ENCODE results near the gene GFAP. TPM values are rescaled to one million over a fixed set of nuclear protein-coding genes. Genes with fewer than 3 reads are reported as not detected.

Gene GFAP
- total RNA-seq, 1 donor from 2014 or later, result not detected

- H3K27me3 ChIP-seq (ENCODE audit: insufficient read depth, low read length), result peaks cover 9% of the 10 kb centered on the region
- DNase-seq (ENCODE audit: low read depth) (no peak), FAIRE-seq (no peak)
- no peak overlapping the region for H3K27ac ChIP-seq (ENCODE audit: low read depth, low read length)
- no peaks in the 10 kb centered on the region for H3K9me3 ChIP-seq (ENCODE audit: insufficient read depth, low read depth, low read length)
- Mint-ChIP-seq H3K36me3 (ENCODE audit: low read depth, unreplicated experiment) (no peaks in the 10 kb centered on the region), H3K27ac (ENCODE audit: unreplicated experiment) (no peak overlapping the region), H3K4me1 (ENCODE audit: low read depth, unreplicated experiment) (no peaks in the 10 kb centered on the region), H3K9me3 (ENCODE audit: unreplicated experiment) (no peaks in the 10 kb centered on the region), H3K27me3 (ENCODE audit: low read depth, unreplicated experiment) (peaks cover 38% of the 10 kb centered on the region), H3K4me3 (ENCODE audit: unreplicated experiment) (no peak overlapping the region)
- H4K20me1 ChIP-seq (ENCODE audit: insufficient read depth, low read length), result no peaks in the 10 kb centered on the region
- no peaks in the 10 kb centered on the region for H3K4me1 ChIP-seq (ENCODE audit: insufficient read depth, low read length)
- no peaks in the 10 kb centered on the region for H3K79me2 ChIP-seq (ENCODE audit: insufficient read depth, low read length)
- H2AFZ ChIP-seq (ENCODE audit: low read depth, low read length), result no peak overlapping the region
- H3K9ac ChIP-seq (ENCODE audit: low read length), result no peak overlapping the region
- H3K4me3 ChIP-seq (ENCODE audit: insufficient read depth, low read depth, low read length), result no peak overlapping the region
- no peak for TF ChIP-seq EZH2 (IDR thresholded peaks at IDR 0.05; ENCODE audit: insufficient read depth, low read length)
- no peak for TF ChIP-seq CTCF (IDR thresholded peaks at IDR 0.05; ENCODE audit: insufficient read depth, low read depth, low read length)
- H3K36me3 ChIP-seq (ENCODE audit: insufficient read depth, low read length), result peaks cover 5% of the 10 kb centered on the region
- H3K4me2 ChIP-seq (ENCODE audit: low read length), result no peak overlapping the region
Observed at GRCh38 chr17:44924107-44924544, 8.8 kb upstream of the GFAP start.

GRCh38 chr17:44922746-44923470 is 7.6 kb upstream of the GFAP start:
- DNase-seq (ENCODE audit: low read depth) (no peak), FAIRE-seq (no peak)
- Histone ChIP-seq H4K20me1 (ENCODE audit: insufficient read depth, low read length) (no peaks in the 10 kb centered on the region), H3K4me2 (ENCODE audit: low read length) (no peak overlapping the region), H3K36me3 (ENCODE audit: insufficient read depth, low read length) (peaks cover 4% of the 10 kb centered on the region), H3K4me1 (ENCODE audit: insufficient read depth, low read length) (no peaks in the 10 kb centered on the region), H2AFZ (ENCODE audit: low read depth, low read length) (no peak overlapping the region), H3K27ac (ENCODE audit: low read depth, low read length) (no peak overlapping the region), H3K9me3 (ENCODE audit: insufficient read depth, low read depth, low read length) (no peaks in the 10 kb centered on the region), H3K27me3 (ENCODE audit: insufficient read depth, low read length) (peaks cover 9% of the 10 kb centered on the region), H3K9ac (ENCODE audit: low read length) (no peak overlapping the region), H3K4me3 (ENCODE audit: insufficient read depth, low read depth, low read length) (no peak overlapping the region), H3K79me2 (ENCODE audit: insufficient read depth, low read length) (no peaks in the 10 kb centered on the region)
- Mint-ChIP-seq H3K4me3 (ENCODE audit: unreplicated experiment) (no peak overlapping the region), H3K27me3 (ENCODE audit: low read depth, unreplicated experiment) (peaks cover 38% of the 10 kb centered on the region), H3K4me1 (ENCODE audit: low read depth, unreplicated experiment) (no peaks in the 10 kb centered on the region), H3K9me3 (ENCODE audit: unreplicated experiment) (no peaks in the 10 kb centered on the region), H3K27ac (ENCODE audit: unreplicated experiment) (no peak overlapping the region), H3K36me3 (ENCODE audit: low read depth, unreplicated experiment) (no peaks in the 10 kb centered on the region)
- TF ChIP-seq EZH2 (IDR thresholded peaks at IDR 0.05; ENCODE audit: insufficient read depth, low read length) (no peak), CTCF (IDR thresholded peaks at IDR 0.05; ENCODE audit: insufficient read depth, low read depth, low read length) (no peak)

GRCh38 chr17:44922136-44922535 is 6.8 kb upstream of the GFAP start:
- Histone ChIP-seq H3K4me2 (ENCODE audit: low read length) (no peak overlapping the region), H3K4me1 (ENCODE audit: insufficient read depth, low read length) (peaks cover 4% of the 10 kb centered on the region), H3K79me2 (ENCODE audit: insufficient read depth, low read length) (no peaks in the 10 kb centered on the region), H3K4me3 (ENCODE audit: insufficient read depth, low read depth, low read length) (no peak overlapping the region), H3K36me3 (ENCODE audit: insufficient read depth, low read length) (no peaks in the 10 kb centered on the region), H3K27me3 (ENCODE audit: insufficient read depth, low read length) (peaks cover 9% of the 10 kb centered on the region), H2AFZ (ENCODE audit: low read depth, low read length) (no peak overlapping the region), H3K9me3 (ENCODE audit: insufficient read depth, low read depth, low read length) (no peaks in the 10 kb centered on the region), H3K27ac (ENCODE audit: low read depth, low read length) (no peak overlapping the region), H4K20me1 (ENCODE audit: insufficient read depth, low read length) (no peaks in the 10 kb centered on the region), H3K9ac (ENCODE audit: low read length) (no peak overlapping the region)
- Mint-ChIP-seq H3K4me1 (ENCODE audit: low read depth, unreplicated experiment) (no peaks in the 10 kb centered on the region), H3K9me3 (ENCODE audit: unreplicated experiment) (no peaks in the 10 kb centered on the region), H3K27ac (ENCODE audit: unreplicated experiment) (no peak overlapping the region), H3K27me3 (ENCODE audit: low read depth, unreplicated experiment) (peaks cover 42% of the 10 kb centered on the region), H3K4me3 (ENCODE audit: unreplicated experiment) (no peak overlapping the region), H3K36me3 (ENCODE audit: low read depth, unreplicated experiment) (no peaks in the 10 kb centered on the region)
- TF ChIP-seq EZH2 (IDR thresholded peaks at IDR 0.05; ENCODE audit: insufficient read depth, low read length) (no peak), CTCF (IDR thresholded peaks at IDR 0.05; ENCODE audit: insufficient read depth, low read depth, low read length) (no peak)
- FAIRE-seq (no peak), DNase-seq (ENCODE audit: low read depth) (no peak)

Measured in astrocyte (in vitro differentiated cells and primary cell).